Measurements from ENCODE around the gene SYMPK.
A peak's percentile ranks its signal among the peaks of the same experiment; 100 is the strongest.
"Not testable (repeated sequence)": the region's sequence is repeated elsewhere in the genome, so short reads cannot be mapped to it uniquely, and the experiment has no call there.

The SYMPK gene

GRCh38 chr19:45862564-45863334, at the start of gene SYMPK:
TSS of gene SYMPK (minus strand) at chr19:45863147. CDS start at chr19:45854495, 8,652 bp downstream.
- H3K4me3 ChIP-seq (ENCODE audit: low read depth, low read length), result peak within 1 kb of the TSS; percentile 97
- peak; percentile 93 for DNase-seq (ENCODE audit: low read depth)

GRCh38 chr19:45911291-45911690, 48.3 kb upstream of the SYMPK start:
- DNase-seq (ENCODE audit: low read depth), result no peak
- H3K4me3 ChIP-seq (ENCODE audit: low read depth, low read length), result no peak overlapping the region

- H3K4me3 ChIP-seq (ENCODE audit: low read depth, low read length), result no peak overlapping the region
- no peak for DNase-seq (ENCODE audit: low read depth)
Observed at GRCh38 chr19:45908956-45909355, 46.0 kb upstream of the SYMPK start.

- H3K4me3 ChIP-seq (ENCODE audit: low read depth, low read length), result no peak overlapping the region
- no peak for DNase-seq (ENCODE audit: low read depth)
Observed at GRCh38 chr19:45906221-45906620, 43.3 kb upstream of the SYMPK start.

- no peak for DNase-seq (ENCODE audit: low read depth)
- no peak overlapping the region for H3K4me3 ChIP-seq (ENCODE audit: low read depth, low read length)
Observed at GRCh38 chr19:45905011-45905410, 42.1 kb upstream of the SYMPK start.

- peak; percentile 79 for DNase-seq (ENCODE audit: low read depth)
- H3K4me3 ChIP-seq (ENCODE audit: low read depth, low read length), result peak overlapping the region; percentile 83
Observed at GRCh38 chr19:45902651-45903625, 40.0 kb upstream of the SYMPK start.

- peak within 1 kb of the TSS; percentile 83 for H3K4me3 ChIP-seq (ENCODE audit: low read depth, low read length)
- DNase-seq (ENCODE audit: low read depth), result no peak
Observed at GRCh38 chr19:45901912-45902650, 39.1 kb upstream of the SYMPK start, which contains the start of gene MYPOP. TSS of gene MYPOP (minus strand) at chr19:45902613. CDS start at chr19:45901773, 840 bp downstream.

GRCh38 chr19:45901432-45901911, 38.5 kb upstream of the SYMPK start:
- DNase-seq (ENCODE audit: low read depth), result no peak
- H3K4me3 ChIP-seq (ENCODE audit: low read depth, low read length), result peak overlapping the region; percentile 83

- DNase-seq (ENCODE audit: low read depth), result no peak
- peak overlapping the region; percentile 83 for H3K4me3 ChIP-seq (ENCODE audit: low read depth, low read length)
Observed at GRCh38 chr19:45900738-45901431, 37.9 kb upstream of the SYMPK start.

GRCh38 chr19:45899919-45900589, 37.1 kb upstream of the SYMPK start:
- DNase-seq (ENCODE audit: low read depth), result no peak
- H3K4me3 ChIP-seq (ENCODE audit: low read depth, low read length), result no peak overlapping the region

- DNase-seq (ENCODE audit: low read depth), result no peak
Observed at GRCh38 chr19:45899253-45899652, 36.3 kb upstream of the SYMPK start.

GRCh38 chr19:45897261-45897812, 34.4 kb upstream of the SYMPK start:
- H3K4me3 ChIP-seq (ENCODE audit: low read depth, low read length), result no peak overlapping the region
- no peak for DNase-seq (ENCODE audit: low read depth)

More at GRCh38 chr19:45899253-45899652, 36.3 kb upstream of the SYMPK start:
- H3K4me3 ChIP-seq (ENCODE audit: low read depth, low read length), result no peak overlapping the region

- H3K4me3 ChIP-seq (ENCODE audit: low read depth, low read length); DNase-seq (ENCODE audit: low read depth): not testable (repeated sequence)
Observed at GRCh38 chr19:45895983-45896599, 33.1 kb upstream of the SYMPK start.

- no peak overlapping the region for H3K4me3 ChIP-seq (ENCODE audit: low read depth, low read length)
- DNase-seq (ENCODE audit: low read depth), result no peak
Observed at GRCh38 chr19:45895519-45895972, 32.6 kb upstream of the SYMPK start.

GRCh38 chr19:45890877-45891276, 27.9 kb upstream of the SYMPK start:
- no peak for DNase-seq (ENCODE audit: low read depth)
- no peak overlapping the region for H3K4me3 ChIP-seq (ENCODE audit: low read depth, low read length)

GRCh38 chr19:45889210-45889885, 26.4 kb upstream of the SYMPK start:
- H3K4me3 ChIP-seq (ENCODE audit: low read depth, low read length), result no peak overlapping the region
- DNase-seq (ENCODE audit: low read depth), result no peak

GRCh38 chr19:45887200-45887710, 24.3 kb upstream of the SYMPK start:
- no peak for DNase-seq (ENCODE audit: low read depth)

More at GRCh38 chr19:45887200-45887710, 24.3 kb upstream of the SYMPK start:
- peak overlapping the region; percentile 66 for H3K4me3 ChIP-seq (ENCODE audit: low read depth, low read length)

Data from skeletal muscle cell (primary cell).